Measurements from ENCODE around the gene PAX7. TPM values are rescaled to one million over a fixed set of nuclear protein-coding genes. Genes with fewer than 3 reads are reported as not detected.

PAX7 gene
- total and polyA plus RNA-seq, 9 of the 15 experiments (the other 6 are each of a cell fraction or from before 2014, with no cell fraction given): not detected

DNA sequence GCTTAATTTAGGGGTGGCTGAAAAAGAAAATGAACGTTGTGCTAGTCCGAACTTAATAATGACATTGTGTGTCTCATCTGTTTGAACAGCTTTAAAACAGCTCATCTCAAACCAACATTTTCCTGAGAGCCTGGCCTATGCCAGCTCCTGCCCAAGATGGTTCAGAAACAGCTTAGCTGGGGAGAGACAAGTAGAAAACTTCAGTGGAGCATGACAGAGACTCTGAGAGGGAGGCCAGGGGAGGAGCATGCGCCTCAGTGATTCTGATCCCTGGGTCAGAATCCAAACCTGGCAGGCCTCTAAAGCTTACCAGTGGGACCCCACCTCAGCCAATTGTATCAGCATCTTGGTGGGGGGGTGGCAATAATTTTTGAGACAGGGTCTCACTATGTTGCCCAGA is 129.5 kb downstream of the PAX7 start:
- 6% methylated on average over 3 of the region's 3 CpGs for WGBS (ENCODE audit: insufficient coverage, low coverage, missing lambda C conversion rate)
- Histone ChIP-seq H3K27me3 (ENCODE audit: control insufficient read depth in 2 of 2, insufficient read depth in 2 of 2, low read length in 2 of 2) (peaks cover 23 to 34% of the 10 kb centered on the region in 2 experiments; a peak in 3 of 5 replicates), H3K4me3 (no peak overlapping the region), H3K9me3 (replicated peaks; ENCODE audit: control insufficient read depth, insufficient read depth, low read depth, low read length) (no peaks in the 10 kb centered on the region), H4K20me1 (replicated peaks; ENCODE audit: control insufficient read depth, insufficient read depth, low read length) (no peaks in the 10 kb centered on the region; the same call in 1 of the 2 replicates), H3K36me3 (ENCODE audit: control insufficient read depth, insufficient read depth, low read length) (no peaks in the 10 kb centered on the region), H3K9ac (ENCODE audit: insufficient read depth in 1 of 2, low read depth in 2 of 2, low read length in 2 of 2) (no peak overlapping the region), H3K79me2 (ENCODE audit: control insufficient read depth, insufficient read depth, low read length) (no peaks in the 10 kb centered on the region), H2AFZ (ENCODE audit: low read depth, low read length) (no peak overlapping the region), H3K4me2 (ENCODE audit: insufficient read depth, low read length) (no peak overlapping the region), H3K27ac (ENCODE audit: extremely low read depth, low read depth, low read length) (no peak overlapping the region), H3K9me1 (ENCODE audit: control insufficient read depth, insufficient read depth, low read length) (no peaks in the 10 kb centered on the region), H3K4me1 (replicated peaks in 1 of 2; ENCODE audit: control insufficient read depth in 2 of 2, insufficient read depth in 2 of 2, low read length in 2 of 2) (no peaks in the 10 kb centered on the region)
- intact Hi-C loops (cut with micrococcal nuclease): no loop called here
- in situ Hi-C loops (cut with MboI): no loop called here
- BruUV-seq (replicated peaks): no TSS peak
- ATAC-seq (no peak), FAIRE-seq (no peak), DNase-seq (ENCODE audit: extremely low read depth in 1 of 4, low spot score in 3 of 4) (no peak)
- no peak for TF ChIP-seq POLR2B (IDR thresholded peaks at IDR 0.05; ENCODE audit: low read depth, partially characterized antibody)
- TF ChIP-seq RFX1 (IDR thresholded peaks at IDR 0.05): no peak
- TF ChIP-seq, protein P1, sequence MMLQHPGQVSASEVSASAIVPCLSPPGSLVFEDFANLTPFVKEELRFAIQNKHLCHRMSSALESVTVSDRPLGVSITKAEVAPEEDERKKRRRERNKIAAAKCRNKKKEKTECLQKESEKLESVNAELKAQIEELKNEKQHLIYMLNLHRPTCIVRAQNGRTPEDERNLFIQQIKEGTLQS (IDR thresholded peaks at IDR 0.05): no peak
- TF ChIP-seq, protein P1 (CRISPR knock-in tag; conservative IDR thresholded peaks at IDR 0.05): no peak
- TF ChIP-seq ETV6 (IDR thresholded peaks at IDR 0.05; ENCODE audit: borderline replicate concordance in 1 of 2, low read depth in 2 of 2, low read length in 1 of 2): no peak
- no peak for TF ChIP-seq ETV6 (CRISPR knock-in tag; IDR thresholded peaks at IDR 0.05; ENCODE audit: borderline replicate concordance)
- no peak for TF ChIP-seq ZNF668 (CRISPR knock-in tag; IDR thresholded peaks at IDR 0.05)
- TF ChIP-seq ZSCAN32 (CRISPR knock-in tag; IDR thresholded peaks at IDR 0.05): no peak
- no peak for TF ChIP-seq IFI16 (CRISPR knock-in tag; IDR thresholded peaks at IDR 0.05)
- no peak for TF ChIP-seq ZNF124 (CRISPR knock-in tag; IDR thresholded peaks at IDR 0.05)
- TF ChIP-seq, protein P2, sequence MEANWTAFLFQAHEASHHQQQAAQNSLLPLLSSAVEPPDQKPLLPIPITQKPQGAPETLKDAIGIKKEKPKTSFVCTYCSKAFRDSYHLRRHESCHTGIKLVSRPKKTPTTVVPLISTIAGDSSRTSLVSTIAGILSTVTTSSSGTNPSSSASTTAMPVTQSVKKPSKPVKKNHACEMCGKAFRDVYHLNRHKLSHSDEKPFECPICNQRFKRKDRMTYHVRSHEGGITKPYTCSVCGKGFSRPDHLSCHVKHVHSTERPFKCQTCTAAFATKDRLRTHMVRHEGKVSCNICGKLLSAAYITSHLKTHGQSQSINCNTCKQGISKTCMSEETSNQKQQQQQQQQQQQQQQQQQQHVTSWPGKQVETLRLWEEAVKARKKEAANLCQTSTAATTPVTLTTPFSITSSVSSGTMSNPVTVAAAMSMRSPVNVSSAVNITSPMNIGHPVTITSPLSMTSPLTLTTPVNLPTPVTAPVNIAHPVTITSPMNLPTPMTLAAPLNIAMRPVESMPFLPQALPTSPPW (CRISPR knock-in tag; IDR thresholded peaks at IDR 0.05): no peak
- no peak for TF ChIP-seq KDM1A (IDR thresholded peaks at IDR 0.05)
- ChIA-PET POLR2A (interaction anchor here (0.5 to 1.2 kb wide), 3 partner anchors 10 to 675 kb away, joined by 3 read pairs; no protein-coding TSS in a partner anchor), CTCF (ENCODE audit: low intra/inter-chr PET ratio) (no interaction called here)
